LNCaP clone FGC (cell line): ENCODE data around the gene LARGE1.

Source experiments
- DNase-seq: peaks from one replicate; pipeline ENCODE4 v3.0.0-alpha.2; 2011; ENCODE audit warnings: low read depth
- H3K4me3 ChIP-seq: 2 replicates; pipeline ENCODE4 v1.5.1; 2011; ENCODE audit warnings: mild to moderate bottlenecking, low read depth, low read length, control low read depth
- CTCF ChIP-seq: IDR thresholded peaks from 2 replicates; pipeline ENCODE4 v1.5.1; 2012; ENCODE audit warnings: mild to moderate bottlenecking; ENCODE audit not compliant: control insufficient read depth, insufficient read depth; ENCODE audit errors: extremely low read depth

LARGE1 gene

GRCh38 chr22:33895444-33895843 lies 24.8 kb downstream of the LARGE1 start:
- no peak for TF ChIP-seq CTCF
- no peak overlapping the region for H3K4me3 ChIP-seq
- DNase-seq = no peak

DNA sequence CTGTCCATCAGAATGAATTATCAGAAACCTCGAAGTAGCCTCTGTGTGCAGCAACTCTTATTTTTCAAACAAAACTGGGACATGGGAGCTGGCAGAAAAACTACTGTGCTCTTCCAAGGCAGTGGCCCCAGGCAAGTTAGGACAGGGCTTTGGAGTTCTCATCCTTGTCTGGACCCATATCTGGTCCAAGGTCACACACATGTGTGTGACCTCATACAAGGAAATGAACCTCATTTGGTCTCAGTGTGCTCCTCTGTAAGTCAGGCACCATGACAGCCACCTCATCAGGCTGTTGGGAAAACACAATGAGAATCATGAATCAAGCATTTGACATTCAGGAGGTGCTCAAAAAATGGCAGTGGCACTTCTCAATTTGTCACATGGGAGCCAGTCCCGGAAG lies 25.8 kb downstream of the LARGE1 start:
- TF ChIP-seq CTCF = no peak
- no peak for DNase-seq
- H3K4me3 ChIP-seq = no peak overlapping the region

DNA sequence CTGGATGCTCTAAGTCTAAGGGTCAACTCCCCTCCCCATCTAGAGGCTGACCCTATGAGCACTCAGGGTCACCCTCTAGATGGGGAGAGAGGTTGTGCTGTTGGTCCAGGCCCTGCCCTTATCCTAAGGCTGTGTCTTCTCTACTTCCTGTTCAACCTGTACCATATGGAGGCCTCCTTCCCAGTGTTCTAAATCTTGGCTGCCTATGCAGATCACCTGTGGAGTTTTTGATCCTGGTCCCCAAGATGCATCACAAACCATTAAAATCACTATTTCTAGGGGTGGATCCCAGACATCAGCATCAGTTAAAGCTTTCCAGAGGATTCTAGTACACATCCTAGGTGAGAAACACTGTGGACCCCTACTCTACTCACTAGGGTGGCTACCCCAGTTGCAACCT lies 26.2 kb downstream of the LARGE1 start:
- no peak for TF ChIP-seq CTCF
- no peak for DNase-seq

DNA sequence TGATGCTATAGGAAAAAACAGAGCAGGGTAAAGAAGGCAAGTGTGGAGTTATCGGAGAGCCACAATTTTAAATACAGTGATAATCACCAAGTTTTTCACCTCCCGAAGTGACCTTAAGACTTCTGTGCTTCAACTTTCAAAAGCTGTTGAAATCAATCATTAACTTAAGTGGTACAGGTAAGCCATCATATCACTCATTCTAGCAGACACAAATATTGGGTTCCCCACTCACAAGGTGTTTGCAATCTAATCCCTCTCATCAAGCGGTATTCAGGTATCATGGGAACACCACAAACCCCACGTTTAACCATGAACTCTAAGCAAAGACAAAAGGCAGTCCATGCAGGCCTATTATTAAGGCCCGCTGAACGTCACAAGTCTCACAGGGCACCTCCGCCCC lies 26.8 kb downstream of the LARGE1 start:
- no peak overlapping the region for H3K4me3 ChIP-seq
- no peak for TF ChIP-seq CTCF
- DNase-seq = no peak

More for the DNA sequence above, 26.2 kb downstream of the LARGE1 start:
- H3K4me3 ChIP-seq = no peak overlapping the region

GRCh38 chr22:33891992-33892391 lies 28.3 kb downstream of the LARGE1 start:
- DNase-seq = no peak
- no peak overlapping the region for H3K4me3 ChIP-seq
- TF ChIP-seq CTCF = no peak

GRCh38 chr22:33891455-33891854 lies 28.8 kb downstream of the LARGE1 start:
- DNase-seq = peak; percentile 90
- H3K4me3 ChIP-seq = no peak overlapping the region
- TF ChIP-seq CTCF = no peak

GRCh38 chr22:33889748-33890147 lies 30.5 kb downstream of the LARGE1 start:
- TF ChIP-seq CTCF = no peak
- no peak for DNase-seq
- H3K4me3 ChIP-seq = no peak overlapping the region
